Ectodermal cell (in vitro differentiated cells): Measurements from ENCODE around the gene ITGB2.
A peak's percentile ranks its signal among the peaks of the same experiment; 100 is the strongest.

ENCODE experiments used
- H3K27ac ChIP-seq: 2 replicates; pipeline ENCODE4 v1.7.0; 2013; ENCODE audit warnings: mild to moderate bottlenecking, low read depth, low read length; ENCODE audit not compliant: insufficient read depth, poor library complexity, severe bottlenecking
- H3K27me3 ChIP-seq: 2 replicates; pipeline ENCODE4 v1.7.0; 2013; ENCODE audit warnings: mild to moderate bottlenecking, low read length; ENCODE audit not compliant: insufficient read depth, control insufficient read depth, poor library complexity, severe bottlenecking
- H3K36me3 ChIP-seq: one replicate; pipeline ENCODE4 v1.7.0; 2013; ENCODE audit warnings: low read length; ENCODE audit not compliant: control insufficient read depth, insufficient read depth
- H3K4me1 ChIP-seq: one replicate; pipeline ENCODE4 v1.7.0; 2013; ENCODE audit warnings: low read length; ENCODE audit not compliant: control insufficient read depth, insufficient read depth
- H3K4me3 ChIP-seq: 2 replicates; pipeline ENCODE4 v1.7.0; 2013; ENCODE audit warnings: low read depth, low read length, control low read depth; ENCODE audit not compliant: insufficient read depth
- H3K9me3 ChIP-seq: 2 replicates; pipeline ENCODE4 v1.7.0; 2013; ENCODE audit warnings: mild to moderate bottlenecking, low read length, moderate library complexity; ENCODE audit not compliant: control insufficient read depth
- WGBS, 2 experiments: methylation state at CpG; one replicate each; pipeline ENCODE4 v1.1.7; 2013; ENCODE audit warnings: missing lambda C conversion rate in 2 of 2; 5-methylcytosine and 5-hydroxymethylcytosine counted together

The ITGB2 gene

GRCh38 chr21:44960141-44961092 is 39.7 kb upstream of the ITGB2 start:
- Histone ChIP-seq H3K27ac (no peak overlapping the region), H3K36me3 (no peaks in the 10 kb centered on the region), H3K4me3 (no peak overlapping the region), H3K4me1 (peaks cover 27% of the 10 kb centered on the region), H3K27me3 (no peaks in the 10 kb centered on the region), H3K9me3 (no peaks in the 10 kb centered on the region)
- WGBS, 2 experiments = 96% methylated on average over 23 of the region's 23 CpGs

- Histone ChIP-seq H3K36me3 (no peaks in the 10 kb centered on the region), H3K27me3 (no peaks in the 10 kb centered on the region), H3K4me1 (peaks cover 27% of the 10 kb centered on the region), H3K4me3 (no peak overlapping the region), H3K27ac (peak overlapping the region; percentile 99), H3K9me3 (no peaks in the 10 kb centered on the region)
- 93% methylated on average over 26 of the region's 26 CpGs for WGBS, 2 experiments
Observed at GRCh38 chr21:44959376-44960091, 38.8 kb upstream of the ITGB2 start.

GRCh38 chr21:44958471-44959191 is 37.9 kb upstream of the ITGB2 start:
- H3K9me3 ChIP-seq = no peaks in the 10 kb centered on the region
- H3K27ac ChIP-seq = peak overlapping the region; percentile 99
- WGBS, 2 experiments = 75% methylated on average over 28 of the region's 28 CpGs
- H3K27me3 ChIP-seq = no peaks in the 10 kb centered on the region
- no peak overlapping the region for H3K4me3 ChIP-seq
- no peaks in the 10 kb centered on the region for H3K36me3 ChIP-seq
- H3K4me1 ChIP-seq = peaks cover 27% of the 10 kb centered on the region

- WGBS, 2 experiments = 94 to 95% methylated on average over 26 of the region's 26 CpGs
- Histone ChIP-seq H3K36me3 (no peaks in the 10 kb centered on the region), H3K27me3 (no peaks in the 10 kb centered on the region), H3K9me3 (no peaks in the 10 kb centered on the region), H3K4me3 (no peak overlapping the region), H3K4me1 (peaks cover 27% of the 10 kb centered on the region), H3K27ac (peak overlapping the region; percentile 99)
Observed at GRCh38 chr21:44957901-44958451, 37.3 kb upstream of the ITGB2 start.

- H3K9me3 ChIP-seq = no peaks in the 10 kb centered on the region
- H3K27ac ChIP-seq = no peak overlapping the region
- H3K4me1 ChIP-seq = peaks cover 27% of the 10 kb centered on the region
- no peaks in the 10 kb centered on the region for H3K27me3 ChIP-seq
- no peaks in the 10 kb centered on the region for H3K36me3 ChIP-seq
- H3K4me3 ChIP-seq = no peak overlapping the region
- 91 to 93% methylated on average over 22 of the region's 22 CpGs for WGBS, 2 experiments
Observed at GRCh38 chr21:44957047-44957831, 36.5 kb upstream of the ITGB2 start.

- Histone ChIP-seq H3K27ac (no peak overlapping the region), H3K4me3 (no peak overlapping the region), H3K9me3 (no peaks in the 10 kb centered on the region), H3K4me1 (peaks cover 27% of the 10 kb centered on the region), H3K27me3 (no peaks in the 10 kb centered on the region), H3K36me3 (no peaks in the 10 kb centered on the region)
- 95 to 96% methylated on average over 35 of the region's 35 CpGs for WGBS, 2 experiments
Observed at GRCh38 chr21:44956356-44957046, 35.8 kb upstream of the ITGB2 start.

- no peaks in the 10 kb centered on the region for H3K36me3 ChIP-seq
- no peak overlapping the region for H3K27ac ChIP-seq
- no peaks in the 10 kb centered on the region for H3K9me3 ChIP-seq
- H3K4me1 ChIP-seq = peaks cover 27% of the 10 kb centered on the region
- no peaks in the 10 kb centered on the region for H3K27me3 ChIP-seq
- 96 to 97% methylated on average over 16 of the region's 16 CpGs for WGBS, 2 experiments
- no peak overlapping the region for H3K4me3 ChIP-seq
Observed at GRCh38 chr21:44955798-44956175, 35.1 kb upstream of the ITGB2 start.

- H3K27me3 ChIP-seq = no peaks in the 10 kb centered on the region
- 91 to 94% methylated on average over 21 of the region's 21 CpGs for WGBS, 2 experiments
- no peaks in the 10 kb centered on the region for H3K36me3 ChIP-seq
- no peaks in the 10 kb centered on the region for H3K9me3 ChIP-seq
- no peak overlapping the region for H3K27ac ChIP-seq
- H3K4me1 ChIP-seq = peaks cover 27% of the 10 kb centered on the region
- H3K4me3 ChIP-seq = no peak overlapping the region
Observed at GRCh38 chr21:44955141-44955797, 34.6 kb upstream of the ITGB2 start.
